GM18508 (cell line): ENCODE data around the gene LRR1.
"Not testable (repeated sequence)": the region's sequence is repeated elsewhere in the genome, so short reads cannot be mapped to it uniquely, and the experiment has no call there.

ENCODE experiments used
- ATAC-seq: cut with Tn5 transposase; IDR thresholded peaks from one replicate; pipeline ENCODE4 v1.9.1; 2021; ENCODE audit warnings: moderate number of reproducible peaks; ENCODE audit not compliant: insufficient read depth, unreplicated experiment

The LRR1 gene

GRCh38 chr14:49598485-49599300 lies at the start of gene LRR1:
LRR1 (plus strand) TSS chr14:49598940; CDS start chr14:49599021, 81 bp downstream.
- ATAC-seq = peak; percentile 32

- no peak for ATAC-seq
Measured at GRCh38 chr14:49549446-49549845, 49.3 kb upstream of the LRR1 start.

- no peak for ATAC-seq
Measured at GRCh38 chr14:49549881-49550280, 48.9 kb upstream of the LRR1 start.

GRCh38 chr14:49550286-49551184 lies 48.2 kb upstream of the LRR1 start:
- ATAC-seq = no peak

- no peak for ATAC-seq
Measured at GRCh38 chr14:49551569-49551968, 47.2 kb upstream of the LRR1 start.

GRCh38 chr14:49553106-49553505 lies 45.6 kb upstream of the LRR1 start:
- ATAC-seq = no peak

GRCh38 chr14:49553892-49554291 lies 44.8 kb upstream of the LRR1 start:
- no peak for ATAC-seq

- ATAC-seq = no peak
Measured at GRCh38 chr14:49559979-49560768, 38.6 kb upstream of the LRR1 start.

GRCh38 chr14:49566714-49567113 lies 32.0 kb upstream of the LRR1 start:
- no peak for ATAC-seq

GRCh38 chr14:49569281-49569680 lies 29.5 kb upstream of the LRR1 start:
- no peak for ATAC-seq

- ATAC-seq = no peak
Measured at GRCh38 chr14:49574038-49574437, 24.7 kb upstream of the LRR1 start.

- ATAC-seq = no peak
Measured at GRCh38 chr14:49578141-49578540, 20.6 kb upstream of the LRR1 start.

- ATAC-seq = no peak
Measured at GRCh38 chr14:49579841-49580240, 18.9 kb upstream of the LRR1 start.

- no peak for ATAC-seq
Measured at GRCh38 chr14:49581209-49582112, 17.3 kb upstream of the LRR1 start.

- ATAC-seq = no peak
Measured at GRCh38 chr14:49582113-49582977, 16.4 kb upstream of the LRR1 start.

- ATAC-seq = no peak
Measured at GRCh38 chr14:49583629-49584028, 15.1 kb upstream of the LRR1 start.

- no peak for ATAC-seq
Measured at GRCh38 chr14:49584058-49584457, 14.7 kb upstream of the LRR1 start.

- ATAC-seq = not testable (repeated sequence)
Measured at GRCh38 chr14:49584981-49585640, 13.6 kb upstream of the LRR1 start.
